Activated CD4-positive, alpha-beta memory T cell treated with anti-CD3 and anti-CD28 coated beads, Interleukin-2, amount 10 ng/mL, durations not matched to agents 7 days and 5 days (primary cell): Measurements from ENCODE around the gene SPON1. TPM values are rescaled to one million over a fixed set of nuclear protein-coding genes. Genes with fewer than 3 reads are reported as not detected.
"Not testable (repeated sequence)": the region's sequence is repeated elsewhere in the genome, so short reads cannot be mapped to it uniquely, and the experiment has no call there.

Experiments
- CTCF ChIA-PET: fragments of 350-600 bp; sonication (Branson Sonifier 250); formaldehyde crosslinking; loops from one replicate; lab custom pipeline; 2021; ENCODE audit warnings: antibody characterized with exemption, inconsistent platforms; lab: Charles Lee
- POLR2A ChIA-PET: fragments of 350-600 bp; sonication (Branson Sonifier 250); formaldehyde crosslinking; loops from one replicate; lab custom pipeline; 2021; ENCODE audit warnings: antibody characterized with exemption; lab: Charles Lee
- DNase-seq: peaks from one replicate; pipeline ENCODE4 v3.0.0-alpha.2; 2020
- H3K27ac Mint-ChIP-seq: one replicate; pipeline ENCODE4 v1.8.0; 2021; ENCODE audit warnings: mild to moderate bottlenecking, mixed read lengths
- H3K27me3 Mint-ChIP-seq: one replicate; pipeline ENCODE4 v1.8.0; 2021; ENCODE audit warnings: mixed read lengths
- H3K36me3 Mint-ChIP-seq: one replicate; pipeline ENCODE4 v1.8.0; 2021; ENCODE audit warnings: low read depth, mixed read lengths
- H3K4me1 Mint-ChIP-seq: one replicate; pipeline ENCODE4 v1.8.0; 2021; ENCODE audit warnings: mixed read lengths
- H3K4me3 Mint-ChIP-seq: one replicate; pipeline ENCODE4 v1.8.0; 2021; ENCODE audit warnings: mild to moderate bottlenecking, mixed read lengths
- H3K9me3 Mint-ChIP-seq: one replicate; pipeline ENCODE4 v1.8.0; 2021; ENCODE audit warnings: mixed read lengths
- total RNA-seq, 2 experiments: library from RNA; stranded (reverse); gene quantifications; one replicate each; pipeline ENCODE4 v1.2.3, GENCODE V29; 2021

Gene SPON1
- total RNA-seq, 2 experiments from 2014 or later: 0.45 to 0.68 TPM

DNA sequence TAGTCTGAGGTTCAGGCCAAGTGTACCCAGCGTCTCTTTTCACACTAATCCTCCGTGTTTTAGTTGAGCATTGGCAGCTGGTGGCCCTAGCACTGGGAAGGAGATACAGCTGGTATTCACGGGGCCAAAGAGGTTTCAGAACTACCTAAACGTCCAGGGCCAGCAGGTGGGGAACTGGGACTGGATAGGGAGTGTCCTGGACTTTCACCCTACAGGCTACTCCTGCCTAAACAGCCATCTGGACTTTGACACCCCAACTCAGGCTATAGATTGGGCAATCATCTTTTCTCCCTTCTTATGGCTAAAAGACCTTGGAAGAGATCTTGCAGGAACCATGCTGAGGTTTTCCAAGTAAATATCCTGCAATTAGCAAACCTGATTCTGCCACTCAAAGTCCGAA is 2.8 kb downstream of the SPON1 start:
- peaks cover 29% of the 10 kb centered on the region for H3K4me1 Mint-ChIP-seq
- peaks cover 63% of the 10 kb centered on the region for H3K27me3 Mint-ChIP-seq
- no peak overlapping the region for H3K27ac Mint-ChIP-seq
- CTCF ChIA-PET: interaction anchor here (0.7 to 3.2 kb wide), 2 partner anchors 9 to 183 kb away, joined by 3 to 17 read pairs; no protein-coding TSS in a partner anchor
- H3K9me3 Mint-ChIP-seq: no peaks in the 10 kb centered on the region
- POLR2A ChIA-PET: no interaction called here
- H3K36me3 Mint-ChIP-seq: no peaks in the 10 kb centered on the region
- DNase-seq: no peak
- H3K4me3 Mint-ChIP-seq: no peak overlapping the region

DNA sequence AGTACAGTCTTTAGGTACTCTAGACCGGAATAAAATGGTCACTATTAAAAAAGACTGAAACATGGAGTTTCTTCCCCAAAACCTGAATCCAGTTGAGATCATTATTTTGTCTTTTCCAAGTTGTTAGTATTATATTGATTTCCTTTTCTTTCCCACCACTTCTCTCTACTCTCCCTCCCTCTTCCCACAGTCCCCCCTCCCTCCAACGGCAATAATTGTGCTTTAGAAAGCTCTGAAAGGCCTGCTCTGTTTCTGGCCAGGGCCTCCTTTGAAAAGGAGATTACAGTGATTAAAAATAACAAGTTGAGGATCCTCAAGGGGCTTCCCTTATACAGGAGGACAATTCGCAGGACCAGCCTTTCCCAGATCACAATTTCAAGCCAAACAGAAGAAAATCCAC is 3.5 kb downstream of the SPON1 start:
- POLR2A ChIA-PET: no interaction called here
- Mint-ChIP-seq H3K27me3 (peaks cover 57% of the 10 kb centered on the region), H3K9me3 (no peaks in the 10 kb centered on the region), H3K36me3 (no peaks in the 10 kb centered on the region), H3K4me3 (no peak overlapping the region), H3K4me1 (peaks cover 34% of the 10 kb centered on the region), H3K27ac (no peak overlapping the region)
- CTCF ChIA-PET: no interaction called here
- no peak for DNase-seq

DNA sequence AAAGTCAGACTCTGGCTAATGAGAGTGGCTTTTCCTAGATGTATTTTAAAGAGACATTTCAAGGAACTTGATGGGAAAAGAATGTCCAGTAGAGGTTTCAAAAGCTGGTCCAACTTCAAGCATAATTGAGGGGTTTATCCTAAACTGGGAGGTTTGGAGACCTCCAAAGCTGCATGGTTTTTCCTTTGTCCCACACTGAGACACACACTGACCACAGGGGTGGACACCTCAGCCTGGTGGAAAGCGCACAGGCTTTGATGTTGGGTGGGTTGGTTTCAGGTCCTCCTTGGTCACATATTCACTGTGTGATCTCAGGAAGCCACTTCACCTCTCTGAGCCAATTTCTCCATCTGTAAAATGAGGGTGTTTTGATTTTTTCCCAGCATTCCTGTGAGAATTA is 4.0 kb downstream of the SPON1 start:
- CTCF ChIA-PET: no interaction called here

DNA sequence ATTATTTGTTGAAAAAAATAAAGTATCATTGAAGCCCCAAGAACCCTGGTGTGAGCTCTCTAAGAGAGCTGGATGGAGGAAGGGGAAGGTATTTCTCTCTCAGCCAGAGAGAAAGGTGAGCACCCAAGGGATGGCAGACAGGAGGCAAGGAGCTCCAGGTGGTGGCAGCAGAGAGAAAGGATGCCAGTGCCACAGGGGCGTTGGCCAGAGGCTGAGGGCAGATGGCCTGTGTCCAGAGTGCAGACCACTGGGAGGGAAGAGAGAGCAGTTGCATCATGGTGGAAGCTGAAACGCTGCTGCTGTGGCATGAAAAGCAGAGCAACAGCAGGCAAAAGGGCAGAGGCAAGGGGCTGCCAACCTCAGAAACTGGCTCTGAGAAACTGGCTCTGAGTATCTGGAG is 8.5 kb downstream of the SPON1 start:
- H3K9me3 Mint-ChIP-seq: no peaks in the 10 kb centered on the region
- no peaks in the 10 kb centered on the region for H3K36me3 Mint-ChIP-seq
- POLR2A ChIA-PET: no interaction called here
- no peak overlapping the region for H3K4me3 Mint-ChIP-seq
- CTCF ChIA-PET: interaction anchor here (0.8 to 2.1 kb wide), 7 partner anchors 10 to 267 kb away, joined by 3 to 12 read pairs (median 3); no protein-coding TSS in a partner anchor
- H3K27me3 Mint-ChIP-seq: peaks cover 17% of the 10 kb centered on the region
- peak; percentile 22 for DNase-seq
- H3K27ac Mint-ChIP-seq: no peak overlapping the region
- peaks cover 22% of the 10 kb centered on the region for H3K4me1 Mint-ChIP-seq

More for the DNA sequence above, 4.0 kb downstream of the SPON1 start:
- no peaks in the 10 kb centered on the region for H3K36me3 Mint-ChIP-seq
- no peak for DNase-seq
- POLR2A ChIA-PET: no interaction called here
- H3K9me3 Mint-ChIP-seq: no peaks in the 10 kb centered on the region
- H3K4me3 Mint-ChIP-seq: no peak overlapping the region
- no peak overlapping the region for H3K27ac Mint-ChIP-seq
- peaks cover 52% of the 10 kb centered on the region for H3K27me3 Mint-ChIP-seq
- H3K4me1 Mint-ChIP-seq: peaks cover 34% of the 10 kb centered on the region

DNA sequence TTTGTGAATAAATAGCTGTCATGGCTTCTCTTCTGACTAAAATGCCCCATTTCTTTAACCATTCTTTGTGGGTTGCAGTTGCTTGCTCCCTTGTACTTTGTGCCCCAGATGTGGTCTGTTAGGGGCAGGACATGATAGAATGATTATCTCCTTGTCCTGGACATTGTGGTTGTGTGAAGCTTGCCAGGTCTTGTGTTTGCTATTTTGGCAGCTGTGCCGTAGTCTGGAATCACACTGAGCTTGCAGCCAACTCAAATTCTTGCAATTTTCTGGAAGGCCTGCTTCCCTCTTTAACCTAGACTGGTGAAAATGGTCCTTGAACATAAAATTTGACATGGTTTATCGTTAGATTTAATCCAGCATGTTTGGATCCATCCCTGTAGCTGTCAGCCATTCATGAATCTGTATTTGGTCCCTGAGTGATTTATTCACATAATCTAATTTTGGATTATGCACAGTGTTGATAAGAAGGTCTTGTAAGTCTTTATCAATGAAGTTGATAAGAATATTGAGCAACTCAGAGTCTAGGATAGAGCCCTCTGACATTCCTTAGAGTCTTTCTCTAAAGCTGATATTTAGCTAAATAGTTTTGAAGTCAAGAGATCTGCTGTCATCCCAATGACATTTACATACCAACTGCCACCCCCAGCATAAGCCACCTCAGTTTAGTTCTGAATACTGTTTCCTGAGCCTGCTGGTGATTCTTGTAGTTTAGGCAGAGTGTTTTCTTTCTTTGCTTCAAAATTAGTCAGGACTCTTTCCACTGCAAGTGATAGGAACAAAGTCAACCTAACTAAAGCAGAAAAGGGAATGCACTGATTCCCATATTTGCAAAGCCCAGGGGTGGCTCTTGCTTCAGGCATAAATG is 9.8 kb downstream of the SPON1 start:
- Mint-ChIP-seq H3K27me3 (peaks cover 6% of the 10 kb centered on the region), H3K9me3 (no peaks in the 10 kb centered on the region), H3K4me3 (no peak overlapping the region), H3K27ac (no peak overlapping the region), H3K36me3 (no peaks in the 10 kb centered on the region), H3K4me1 (peaks cover 22% of the 10 kb centered on the region)
- ChIA-PET POLR2A (interaction anchor here (0.8 to 1.4 kb wide), 2 partner anchors 8 to 9 kb away, joined by 3 to 4 read pairs; no protein-coding TSS in a partner anchor), CTCF (interaction anchor here (1.3 to 1.6 kb wide), 2 partner anchors 16 to 266 kb away, joined by 3 to 4 read pairs; no protein-coding TSS in a partner anchor)
- no peak for DNase-seq

DNA sequence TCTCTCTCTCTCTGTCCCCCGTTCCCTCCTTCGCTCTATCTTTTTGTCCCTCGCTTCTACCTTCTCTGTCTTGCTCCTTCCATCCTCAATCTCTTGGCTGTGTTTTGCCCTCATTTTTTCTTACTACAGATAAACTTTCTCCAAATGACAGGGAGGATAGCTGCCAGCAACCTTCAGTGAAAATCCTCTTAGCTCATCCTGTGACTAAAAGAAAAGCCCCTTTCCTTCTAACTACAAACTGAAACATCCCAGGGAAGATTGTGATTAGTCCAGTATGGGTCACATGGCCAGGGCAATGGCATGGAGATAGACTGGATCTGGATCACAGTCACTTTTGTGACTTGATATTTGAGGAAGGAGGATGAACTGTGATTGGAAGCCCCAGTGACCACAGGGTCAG is 10.4 kb downstream of the SPON1 start:
- DNase-seq: no peak
- peaks cover 4% of the 10 kb centered on the region for H3K27me3 Mint-ChIP-seq
- POLR2A ChIA-PET: interaction anchor here (1.4 kb wide), 1 partner anchor 9 kb away, joined by 4 read pairs; no protein-coding TSS in a partner anchor

DNA sequence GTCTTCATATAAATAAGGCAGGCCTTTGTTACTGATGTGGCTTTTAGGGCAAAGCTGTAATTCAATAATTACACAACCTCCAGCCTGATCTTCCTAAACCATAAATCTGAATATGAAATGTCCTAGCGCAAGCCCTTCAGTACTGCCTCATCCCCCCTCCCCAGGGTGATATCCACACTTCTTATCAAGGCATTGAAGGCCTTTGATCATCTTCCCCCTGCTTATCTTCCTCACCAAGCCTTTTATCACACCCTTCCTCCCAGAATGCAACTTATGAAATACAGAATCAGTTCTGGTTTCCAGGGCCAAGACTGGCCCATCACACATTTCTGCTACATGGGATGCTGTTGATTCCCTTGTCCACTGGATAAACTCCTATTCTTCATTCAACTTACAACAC is 12.1 kb downstream of the SPON1 start:
- ChIA-PET POLR2A (no interaction called here), CTCF (no interaction called here)
- peaks cover 15% of the 10 kb centered on the region for H3K4me1 Mint-ChIP-seq
- H3K4me3 Mint-ChIP-seq: no peak overlapping the region
- no peaks in the 10 kb centered on the region for H3K27me3 Mint-ChIP-seq
- H3K27ac Mint-ChIP-seq: no peak overlapping the region
- H3K9me3 Mint-ChIP-seq: no peaks in the 10 kb centered on the region
- no peaks in the 10 kb centered on the region for H3K36me3 Mint-ChIP-seq
- no peak for DNase-seq

More for the DNA sequence above, 10.4 kb downstream of the SPON1 start:
- Mint-ChIP-seq H3K9me3 (no peaks in the 10 kb centered on the region), H3K4me3 (no peak overlapping the region), H3K27ac (no peak overlapping the region), H3K4me1 (peaks cover 22% of the 10 kb centered on the region), H3K36me3 (no peaks in the 10 kb centered on the region)
- CTCF ChIA-PET: interaction anchor here (1.3 kb wide), 1 partner anchor 17 kb away, joined by 4 read pairs; no protein-coding TSS in a partner anchor

DNA sequence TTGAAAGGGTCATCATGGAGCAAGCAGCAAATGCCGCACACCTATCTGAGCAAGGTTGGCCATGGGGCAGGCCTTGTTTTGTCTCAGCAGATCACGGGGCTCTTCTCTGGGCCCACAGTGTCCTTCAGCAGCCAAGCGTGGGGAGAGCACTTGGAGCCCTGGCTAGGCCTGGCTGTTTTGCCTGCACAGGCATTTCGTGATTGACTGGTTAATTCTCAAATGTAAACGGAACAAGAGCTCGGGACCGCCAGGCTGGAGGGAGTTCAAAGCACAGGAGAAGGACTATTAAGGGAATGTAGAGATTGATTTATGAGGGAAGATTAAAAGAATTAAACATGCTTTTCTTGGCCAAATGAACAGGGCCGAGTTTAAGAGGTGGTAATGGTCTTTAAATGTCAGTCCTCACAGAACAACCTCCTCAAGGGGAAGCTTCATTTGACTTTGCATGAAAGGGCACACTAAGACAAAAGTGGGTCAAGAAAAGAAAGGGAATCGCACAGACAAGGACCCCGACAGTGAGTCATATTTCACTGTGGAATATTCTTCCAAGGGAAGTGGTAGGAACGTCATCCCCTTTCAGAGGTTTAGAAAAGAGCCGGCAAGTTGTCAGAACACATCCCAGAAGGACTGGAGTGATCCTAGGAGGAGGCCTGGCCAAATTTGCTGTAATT is 20.7 kb downstream of the SPON1 start:
- Mint-ChIP-seq H3K9me3 (no peaks in the 10 kb centered on the region), H3K27ac (no peak overlapping the region), H3K4me3 (no peak overlapping the region), H3K36me3 (no peaks in the 10 kb centered on the region), H3K27me3 (no peaks in the 10 kb centered on the region), H3K4me1 (no peaks in the 10 kb centered on the region)
- ChIA-PET CTCF (interaction anchor here (1.2 kb wide), 1 partner anchor 19 kb away, joined by 4 read pairs; no protein-coding TSS in a partner anchor), POLR2A (no interaction called here)
- DNase-seq: no peak

DNA sequence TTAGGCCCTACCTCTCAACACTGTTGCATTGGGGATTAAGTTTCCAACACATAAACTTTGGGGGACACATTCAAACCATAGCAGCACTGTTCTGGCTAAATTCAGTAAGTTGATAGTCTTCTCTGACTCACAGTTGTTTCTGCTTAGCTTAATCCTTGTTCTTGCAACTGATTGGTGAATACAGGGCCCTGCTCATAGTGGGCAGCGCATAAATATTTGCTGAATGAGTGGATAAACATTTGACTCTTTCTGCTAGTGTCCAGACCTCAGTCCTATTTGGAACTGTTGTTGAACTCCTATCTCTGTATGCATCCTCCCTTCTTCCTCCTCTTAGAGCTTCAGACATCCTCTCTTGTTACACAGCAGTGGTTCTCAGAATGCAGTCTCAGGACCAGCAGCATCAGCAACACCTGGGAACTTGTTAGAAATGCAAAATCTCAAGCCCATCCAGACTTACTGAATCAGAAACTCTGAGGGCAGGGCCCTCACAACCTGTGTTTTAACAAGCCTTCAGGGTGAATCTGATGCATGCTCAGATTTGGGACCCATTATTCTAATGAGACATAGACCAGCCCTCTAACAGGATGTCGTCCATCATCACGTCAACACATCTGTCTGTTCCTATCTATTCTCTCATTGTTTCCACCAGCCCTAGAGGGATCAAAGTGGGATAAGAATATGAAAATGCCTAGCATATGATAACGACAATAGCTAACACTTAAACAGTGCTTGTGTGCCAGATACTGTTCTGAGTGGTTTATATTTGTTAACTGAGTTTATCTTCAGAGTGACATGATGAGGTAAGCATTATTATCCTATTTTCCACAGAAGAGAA is 22.3 kb downstream of the SPON1 start:
- ChIA-PET POLR2A (no interaction called here), CTCF (no interaction called here)
- peaks cover 5% of the 10 kb centered on the region for H3K27me3 Mint-ChIP-seq
- no peak overlapping the region for H3K4me3 Mint-ChIP-seq
- no peak overlapping the region for H3K27ac Mint-ChIP-seq
- no peaks in the 10 kb centered on the region for H3K9me3 Mint-ChIP-seq
- no peak for DNase-seq
- H3K4me1 Mint-ChIP-seq: no peaks in the 10 kb centered on the region
- H3K36me3 Mint-ChIP-seq: no peaks in the 10 kb centered on the region

DNA sequence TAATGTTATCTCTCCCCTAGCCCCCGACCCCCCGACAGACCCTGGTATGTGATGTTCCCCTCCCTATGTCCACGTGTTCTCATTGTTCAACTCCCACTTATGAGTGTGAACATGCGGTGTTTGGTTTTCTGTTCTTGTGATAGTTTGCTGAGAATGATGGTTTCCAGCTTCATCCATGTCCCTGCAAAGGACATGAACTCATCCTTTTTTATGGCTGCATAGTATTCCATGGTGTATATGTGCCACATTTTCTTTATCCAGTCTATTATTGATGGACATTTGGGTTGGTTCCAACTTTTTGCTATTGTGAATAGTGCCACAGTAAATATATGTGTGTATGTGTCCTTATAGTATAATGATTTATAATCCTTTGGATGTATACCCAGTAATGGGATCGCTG is 24.2 kb downstream of the SPON1 start:
- DNase-seq, H3K27ac Mint-ChIP-seq, CTCF ChIA-PET, H3K4me3 Mint-ChIP-seq, H3K36me3 Mint-ChIP-seq, H3K27me3 Mint-ChIP-seq, H3K9me3 Mint-ChIP-seq, H3K4me1 Mint-ChIP-seq, POLR2A ChIA-PET: not testable (repeated sequence)

DNA sequence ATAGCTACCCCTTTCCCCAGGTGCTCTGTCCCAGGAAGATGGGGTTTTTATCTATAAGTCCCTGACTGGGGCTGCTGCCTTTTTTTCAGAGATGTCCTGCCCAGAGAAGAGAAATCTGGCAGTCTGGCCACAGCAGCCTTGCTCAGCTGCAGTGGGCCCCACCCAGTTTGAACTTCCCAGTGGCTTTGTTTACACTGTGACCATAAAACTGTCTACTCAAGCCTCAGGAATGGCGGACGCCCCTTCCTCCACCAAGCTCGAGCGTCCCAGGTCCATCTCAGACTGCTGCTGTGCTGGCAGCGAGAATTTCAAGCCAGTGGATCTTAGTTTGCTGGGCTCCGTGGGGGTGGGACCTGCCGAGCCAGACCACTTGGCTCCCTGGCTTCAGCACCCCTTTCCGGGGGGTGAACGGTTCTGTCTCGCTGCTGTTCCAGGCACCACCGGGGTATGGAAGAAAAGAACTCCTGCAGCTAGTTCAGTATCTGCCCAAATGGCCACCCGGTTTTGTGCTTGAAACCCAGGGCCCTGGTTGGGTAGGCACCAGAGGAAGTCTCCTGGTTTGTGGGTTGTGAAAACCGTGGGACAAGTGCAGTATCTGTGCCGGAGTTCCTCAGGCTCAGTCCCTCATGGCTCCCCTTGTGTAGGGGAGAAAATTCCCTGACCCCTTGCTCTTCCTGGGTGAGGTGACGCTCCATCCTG is 29.8 kb downstream of the SPON1 start:
- H3K9me3 Mint-ChIP-seq, H3K4me1 Mint-ChIP-seq, CTCF ChIA-PET, POLR2A ChIA-PET, H3K4me3 Mint-ChIP-seq, H3K27ac Mint-ChIP-seq, DNase-seq, H3K36me3 Mint-ChIP-seq: not testable (repeated sequence)
- peaks cover 14% of the 10 kb centered on the region for H3K27me3 Mint-ChIP-seq

DNA sequence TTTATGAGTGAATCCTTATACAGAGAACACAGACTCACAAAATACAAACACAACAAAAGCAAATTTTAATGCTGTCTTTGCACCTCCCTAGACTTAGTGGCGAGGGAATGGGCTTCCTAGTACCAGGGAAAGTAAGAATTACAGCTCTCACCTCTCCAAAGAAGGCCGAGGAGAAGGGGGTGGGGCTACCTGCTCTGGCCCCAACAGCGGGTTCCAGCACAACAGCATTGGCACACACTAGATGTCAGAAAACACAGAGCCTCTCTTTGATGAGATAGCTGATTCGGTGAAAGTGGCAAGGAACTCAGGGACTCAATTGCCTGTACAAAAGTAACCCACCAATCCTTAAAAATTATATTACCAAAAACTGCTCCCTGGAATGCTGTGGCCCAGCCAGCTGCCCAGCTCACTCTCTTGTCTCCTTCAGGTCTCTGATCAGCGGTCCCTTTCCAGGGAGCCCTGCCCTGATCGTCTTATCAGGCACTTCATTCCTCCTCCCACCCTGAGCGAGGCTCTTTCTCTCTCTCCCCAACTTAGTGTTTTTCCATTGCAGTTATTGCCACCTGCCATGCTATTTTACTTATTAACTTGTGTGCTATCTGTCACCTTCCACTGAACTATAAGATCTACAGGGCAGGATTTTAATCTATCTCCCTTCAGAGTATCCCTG is 30.7 kb downstream of the SPON1 start:
- CTCF ChIA-PET: interaction anchor here (1.1 kb wide), 1 partner anchor 15 kb away, joined by 3 read pairs; no protein-coding TSS in a partner anchor
- no peaks in the 10 kb centered on the region for H3K9me3 Mint-ChIP-seq
- POLR2A ChIA-PET: no interaction called here

More for the DNA sequence above, 30.7 kb downstream of the SPON1 start:
- Mint-ChIP-seq H3K36me3 (no peaks in the 10 kb centered on the region), H3K4me1 (no peaks in the 10 kb centered on the region), H3K27ac (no peak overlapping the region), H3K27me3 (peaks cover 14% of the 10 kb centered on the region), H3K4me3 (no peak overlapping the region)
- no peak for DNase-seq
